A673 (cell line): ENCODE measurements around the gene HS3ST4. TPM values are rescaled to one million over a fixed set of nuclear protein-coding genes. Genes with fewer than 3 reads are reported as not detected.
"Not testable (repeated sequence)": the region's sequence is repeated elsewhere in the genome, so short reads cannot be mapped to it uniquely, and the experiment has no call there.

ENCODE experiments used
- BruUV-seq: library from RNA; stranded (reverse); fragments of 400-500 nt; replicated peaks from 2 replicates; lab custom pipeline; 2021; lab: Mats Ljungman, UMichigan
- CTCF ChIA-PET: fragments of 300-600 bp; sonication (Branson Sonifier 250); formaldehyde crosslinking; loops from one replicate; lab custom pipeline; 2022; ENCODE audit warnings: antibody characterized with exemption; lab: Charles Lee
- POLR2A ChIA-PET: fragments of 300-600 bp; sonication (Branson Sonifier 250); formaldehyde crosslinking; loops from one replicate; lab custom pipeline; 2022; ENCODE audit warnings: antibody characterized with exemption; ENCODE audit not compliant: low non-redundant PET; lab: Charles Lee
- DNase-seq: peaks from one replicate; pipeline ENCODE4 v3.0.0-alpha.2; 2015; ENCODE audit warnings: low spot score
- H3K27ac ChIP-seq: fragments of 200-600 bp; sonication (generic); 2 replicates; pipeline ENCODE4 v1.5.1; 2016; ENCODE audit warnings: mixed run types, low read depth, mild to moderate bottlenecking, mixed read lengths, antibody characterized with exemption, low read length; ENCODE audit not compliant: poor library complexity, severe bottlenecking
- H3K27me3 ChIP-seq: fragments of 200-600 bp; sonication (generic); replicated peaks from 2 replicates; pipeline ENCODE4 v1.6.1; 2017; ENCODE audit warnings: mixed run types, low read depth, mild to moderate bottlenecking, mixed read lengths, antibody characterized with exemption, low read length; ENCODE audit not compliant: insufficient read depth, poor library complexity
- H3K36me3 ChIP-seq: fragments of 200-600 bp; sonication (generic); 2 replicates; pipeline ENCODE4 v1.6.1; 2016; ENCODE audit warnings: mixed run types, mild to moderate bottlenecking, mixed read lengths, antibody characterized with exemption, low read length; ENCODE audit not compliant: insufficient read depth, poor library complexity, severe bottlenecking
- H3K4me1 ChIP-seq: fragments of 200-600 bp; sonication (generic); 2 replicates; pipeline ENCODE4 v1.6.1; 2017; ENCODE audit warnings: mixed run types, mild to moderate bottlenecking, mixed read lengths, antibody characterized with exemption, low read length; ENCODE audit not compliant: insufficient read depth, poor library complexity, severe bottlenecking
- H3K4me3 ChIP-seq: fragments of 200-600 bp; sonication (generic); 2 replicates; pipeline ENCODE4 v1.5.1; 2016; ENCODE audit warnings: low read depth, mixed run types, mild to moderate bottlenecking, mixed read lengths, low read length; ENCODE audit not compliant: poor library complexity, severe bottlenecking
- H3K9me3 ChIP-seq: fragments of 200-600 bp; sonication (generic); 2 replicates; pipeline ENCODE4 v1.6.1; 2016; ENCODE audit warnings: mixed run types, low read depth, mild to moderate bottlenecking, mixed read lengths, antibody characterized with exemption, low read length; ENCODE audit not compliant: poor library complexity, severe bottlenecking
- CTCF ChIP-seq: fragments of 300-800, 200-600 bp; sonication (generic); conservative IDR thresholded peaks from 2 replicates; pipeline ENCODE4 v1.5.1; 2017; ENCODE audit warnings: low read depth, mild to moderate bottlenecking, antibody characterized with exemption, low read length, moderate library complexity, mixed read lengths
- EZH2 ChIP-seq: fragments of 200-600 bp; sonication (generic); IDR thresholded peaks from 2 replicates; pipeline ENCODE4 v1.6.1; 2017; ENCODE audit warnings: borderline replicate concordance, low read depth, mild to moderate bottlenecking, mixed read lengths, antibody characterized with exemption, low read length; ENCODE audit not compliant: poor library complexity, severe bottlenecking
- intact Hi-C: fragments of 100-400 bp; cut with micrococcal nuclease; formaldehyde crosslinking; loops from one replicate; pipeline ENCODE4 v1.10.0; 2022; ENCODE audit not compliant: unreplicated experiment
- total RNA-seq: library from RNA; stranded (reverse); gene quantifications from 2 replicates; pipeline ENCODE4 v1.2.3, GENCODE V29; 2021

Gene HS3ST4
- total RNA-seq, 1 experiment from 2014 or later = 33.5 TPM

- TF ChIP-seq CTCF = no peak
- TF ChIP-seq EZH2 = no peak
- no peaks in the 10 kb centered on the region for H3K27me3 ChIP-seq
These were observed 335.1 kb downstream of the HS3ST4 start for GRCh38 chr16:26026709-26027450.

GRCh38 chr16:26031286-26031685 lies 339.5 kb downstream of the HS3ST4 start:
- CTCF ChIA-PET = interaction anchor here (0.6 kb wide), 1 partner anchor 806 kb away, joined by 3 read pairs; no protein-coding TSS in a partner anchor
- no TSS peak for BruUV-seq
- no peak for DNase-seq
- POLR2A ChIA-PET = no interaction called here
- Histone ChIP-seq H3K36me3 (no peaks in the 10 kb centered on the region), H3K4me3 (no peak overlapping the region), H3K27me3 (no peaks in the 10 kb centered on the region), H3K9me3 (no peaks in the 10 kb centered on the region), H3K4me1 (peaks cover 5% of the 10 kb centered on the region), H3K27ac (no peak overlapping the region)
- intact Hi-C loops = no loop called here
- TF ChIP-seq CTCF (no peak), EZH2 (no peak)

More at GRCh38 chr16:26026709-26027450, 335.1 kb downstream of the HS3ST4 start:
- peak; percentile 90 for DNase-seq
- POLR2A ChIA-PET = no interaction called here
- Histone ChIP-seq H3K27ac (peak overlapping the region; percentile 27), H3K9me3 (no peaks in the 10 kb centered on the region), H3K4me1 (peaks cover 5% of the 10 kb centered on the region), H3K4me3 (peak overlapping the region; percentile 20), H3K36me3 (no peaks in the 10 kb centered on the region)
- CTCF ChIA-PET = no interaction called here
- BruUV-seq = no TSS peak
- intact Hi-C loops = no loop called here

- BruUV-seq, CTCF ChIA-PET, H3K9me3 ChIP-seq, intact Hi-C loops, H3K27ac ChIP-seq, H3K4me3 ChIP-seq, H3K36me3 ChIP-seq, DNase-seq, H3K4me1 ChIP-seq, H3K27me3 ChIP-seq: not testable (repeated sequence)
- POLR2A ChIA-PET = interaction anchor here (0.6 kb wide), 1 partner anchor 1966 kb away, joined by 3 read pairs; no protein-coding TSS in a partner anchor
These were observed 340.9 kb downstream of the HS3ST4 start for GRCh38 chr16:26032661-26033060.
